Smooth muscle cell (in vitro differentiated cells): ENCODE measurements around the gene PPP1R1C. TPM values are rescaled to one million over a fixed set of nuclear protein-coding genes. Genes with fewer than 3 reads are reported as not detected.

Experiments used
- DNase-seq: peaks from one replicate; lab custom pipeline; 2025; ENCODE audit not compliant: unreplicated experiment; lab: John Stamatoyannopoulos, UW
- H2AFZ ChIP-seq: fragments of 200-600 bp; sonication (generic); 2 replicates; pipeline ENCODE4 v1.6.0; 2016; ENCODE audit warnings: antibody characterized with exemption, low read depth, mild to moderate bottlenecking
- H3F3A ChIP-seq: fragments of 200-600 bp; sonication (generic); 2 replicates; pipeline ENCODE4 v1.6.0; 2017; ENCODE audit warnings: antibody characterized with exemption, low read depth
- H3K27ac ChIP-seq: fragments of 200-600 bp; sonication (generic); 2 replicates; pipeline ENCODE4 v1.5.1; 2016; ENCODE audit warnings: low read depth, mild to moderate bottlenecking
- H3K27me3 ChIP-seq: fragments of 200-600 bp; sonication (generic); 2 replicates; pipeline ENCODE4 v1.6.1; 2016; ENCODE audit warnings: low read depth, mild to moderate bottlenecking
- H3K36me3 ChIP-seq: fragments of 200-600 bp; sonication (generic); 2 replicates; pipeline ENCODE4 v1.5.1; 2016; ENCODE audit warnings: low read depth
- H3K4me1 ChIP-seq: fragments of 200-600 bp; sonication (generic); 2 replicates; pipeline ENCODE4 v1.5.1; 2016; ENCODE audit warnings: low read depth
- H3K4me2 ChIP-seq: fragments of 200-600 bp; sonication (generic); 2 replicates; pipeline ENCODE4 v1.6.0; 2016; ENCODE audit warnings: mild to moderate bottlenecking
- H3K4me3 ChIP-seq: fragments of 200-600 bp; sonication (generic); 2 replicates; pipeline ENCODE4 v1.5.1; 2016; ENCODE audit warnings: mild to moderate bottlenecking
- H3K79me2 ChIP-seq: fragments of 200-600 bp; sonication (generic); 2 replicates; pipeline ENCODE4 v1.6.0; 2016; ENCODE audit warnings: low read depth, mild to moderate bottlenecking
- H3K9ac ChIP-seq: fragments of 200-600 bp; sonication (generic); 2 replicates; pipeline ENCODE4 v1.6.0; 2016; ENCODE audit warnings: low read depth
- H3K9me3 ChIP-seq: fragments of 200-600 bp; sonication (generic); replicated peaks from 2 replicates; pipeline ENCODE4 v1.5.1; 2016; ENCODE audit warnings: low read depth
- H4K20me1 ChIP-seq: fragments of 200-600 bp; sonication (generic); 2 replicates; pipeline ENCODE4 v1.6.0; 2016; ENCODE audit warnings: low read depth
- CTCF ChIP-seq: fragments of 200-600 bp; sonication (generic); IDR thresholded peaks from 2 replicates; pipeline ENCODE4 v1.5.1; 2017; ENCODE audit warnings: borderline replicate concordance, mild to moderate bottlenecking, antibody characterized with exemption; ENCODE audit not compliant: insufficient read depth, poor library complexity, severe bottlenecking
- WGBS: methylation state at CpG from one replicate; pipeline ENCODE4 v1.1.7; 2016; ENCODE audit warnings: low lambda C conversion rate; 5-methylcytosine and 5-hydroxymethylcytosine counted together
- polyA plus RNA-seq: library from polyadenylated mRNA; unstranded; fragments of >200 nt; fragmentation: Nextera tagmentation; extraction: Ambion mirVana; gene quantifications from 2 replicates; pipeline ENCODE4 v1.2.1, GENCODE V29; 2016
- total RNA-seq: library from RNA; depleted of rRNA; stranded (reverse); fragments of >200 nt; gene quantifications from 2 replicates; pipeline ENCODE4 v1.2.3, GENCODE V29; 2014

PPP1R1C gene
- total and polyA plus RNA-seq, 2 experiments from 2014 or later: 2.3 to 3.3 TPM

- no peak for DNase-seq
- H3K9me3 ChIP-seq: no peaks in the 10 kb centered on the region
- 64% methylated on average over 7 of the region's 7 CpGs for WGBS
- no peaks in the 10 kb centered on the region for H3F3A ChIP-seq
- H3K27ac ChIP-seq: no peak overlapping the region
- no peaks in the 10 kb centered on the region for H3K36me3 ChIP-seq
- no peak overlapping the region for H3K4me2 ChIP-seq
- peak overlapping the region; percentile 0 for H2AFZ ChIP-seq
- H3K27me3 ChIP-seq: no peaks in the 10 kb centered on the region
- H4K20me1 ChIP-seq: no peaks in the 10 kb centered on the region
- no peak for TF ChIP-seq CTCF
- no peaks in the 10 kb centered on the region for H3K79me2 ChIP-seq
- H3K4me3 ChIP-seq: no peak overlapping the region
- H3K9ac ChIP-seq: no peak overlapping the region
- peaks cover 8% of the 10 kb centered on the region for H3K4me1 ChIP-seq
Observed at GRCh38 chr2:182144041-182144775, 158.6 kb downstream of the PPP1R1C start.

- Histone ChIP-seq H3K9me3 (no peaks in the 10 kb centered on the region), H3K9ac (no peak overlapping the region), H3F3A (no peaks in the 10 kb centered on the region), H3K27me3 (no peaks in the 10 kb centered on the region), H3K27ac (no peak overlapping the region), H3K4me2 (no peak overlapping the region), H2AFZ (peak overlapping the region; percentile 0), H4K20me1 (no peaks in the 10 kb centered on the region), H3K79me2 (no peaks in the 10 kb centered on the region), H3K4me3 (no peak overlapping the region), H3K36me3 (no peaks in the 10 kb centered on the region), H3K4me1 (peaks cover 8% of the 10 kb centered on the region)
- DNase-seq: no peak
- WGBS: 39% methylated on average over 1 of the region's 1 CpG
- no peak for TF ChIP-seq CTCF
Observed at GRCh38 chr2:182144776-182145165, 159.1 kb downstream of the PPP1R1C start.

- no peaks in the 10 kb centered on the region for H3K36me3 ChIP-seq
- no peak overlapping the region for H3K4me3 ChIP-seq
- H3K79me2 ChIP-seq: no peaks in the 10 kb centered on the region
- 62% methylated on average over 2 of the region's 2 CpGs for WGBS
- DNase-seq: no peak
- H4K20me1 ChIP-seq: no peaks in the 10 kb centered on the region
- H2AFZ ChIP-seq: no peak overlapping the region
- TF ChIP-seq CTCF: no peak
- no peak overlapping the region for H3K4me2 ChIP-seq
- no peaks in the 10 kb centered on the region for H3K27me3 ChIP-seq
- H3K9me3 ChIP-seq: no peaks in the 10 kb centered on the region
- H3F3A ChIP-seq: no peaks in the 10 kb centered on the region
- no peak overlapping the region for H3K9ac ChIP-seq
- H3K27ac ChIP-seq: no peak overlapping the region
- no peaks in the 10 kb centered on the region for H3K4me1 ChIP-seq
Observed at GRCh38 chr2:182148344-182148743, 162.7 kb downstream of the PPP1R1C start.

GRCh38 chr2:182163878-182164277, 178.2 kb downstream of the PPP1R1C start:
- Histone ChIP-seq H3K4me2 (no peak overlapping the region), H4K20me1 (no peaks in the 10 kb centered on the region), H3K9me3 (no peaks in the 10 kb centered on the region), H3K4me3 (no peak overlapping the region), H2AFZ (no peak overlapping the region), H3K4me1 (no peaks in the 10 kb centered on the region), H3F3A (no peaks in the 10 kb centered on the region), H3K27me3 (no peaks in the 10 kb centered on the region), H3K36me3 (no peaks in the 10 kb centered on the region), H3K27ac (no peak overlapping the region), H3K9ac (no peak overlapping the region), H3K79me2 (no peaks in the 10 kb centered on the region)
- WGBS: 81% methylated on average over 3 of the region's 3 CpGs
- TF ChIP-seq CTCF: no peak
- DNase-seq: no peak
